Central memory CD8-positive, alpha-beta T cell (primary cell): ENCODE results near the gene CD320.
A peak's percentile ranks its signal among the peaks of the same experiment; 100 is the strongest.

Experiments
- ATAC-seq: fragments of 150-1000 bp; cut with Tn5 transposase; replicated peaks from 2 replicates; pipeline ENCODE4 v1.10.0; 2022; ENCODE audit warnings: mild to moderate bottlenecking, moderate FRiP score, moderate number of reproducible peaks; ENCODE audit not compliant: poor library complexity, severe bottlenecking; ENCODE audit errors: extremely low read depth
- DNase-seq, 2 donors: peaks; one replicate each; pipeline ENCODE4 v3.0.0; 2021; ENCODE audit warnings: low spot score in 2 of 2
- H3K27ac Mint-ChIP-seq: one replicate; pipeline ENCODE4 v1.8.0; 2022; ENCODE audit warnings: low read depth, mild to moderate bottlenecking, moderate library complexity, mixed read lengths
- H3K27me3 Mint-ChIP-seq: one replicate; pipeline ENCODE4 v1.8.0; 2022; ENCODE audit warnings: mixed read lengths
- H3K36me3 Mint-ChIP-seq: one replicate; pipeline ENCODE4 v1.8.0; 2022; ENCODE audit warnings: mild to moderate bottlenecking, moderate library complexity, mixed read lengths; ENCODE audit not compliant: insufficient read depth
- H3K4me1 Mint-ChIP-seq: one replicate; pipeline ENCODE4 v1.8.0; 2022; ENCODE audit warnings: mixed read lengths
- H3K4me3 Mint-ChIP-seq: one replicate; pipeline ENCODE4 v1.8.0; 2022; ENCODE audit warnings: mild to moderate bottlenecking, moderate library complexity, mixed read lengths
- H3K9me3 Mint-ChIP-seq: one replicate; pipeline ENCODE4 v1.8.0; 2022; ENCODE audit warnings: mixed read lengths

Gene CD320

DNA sequence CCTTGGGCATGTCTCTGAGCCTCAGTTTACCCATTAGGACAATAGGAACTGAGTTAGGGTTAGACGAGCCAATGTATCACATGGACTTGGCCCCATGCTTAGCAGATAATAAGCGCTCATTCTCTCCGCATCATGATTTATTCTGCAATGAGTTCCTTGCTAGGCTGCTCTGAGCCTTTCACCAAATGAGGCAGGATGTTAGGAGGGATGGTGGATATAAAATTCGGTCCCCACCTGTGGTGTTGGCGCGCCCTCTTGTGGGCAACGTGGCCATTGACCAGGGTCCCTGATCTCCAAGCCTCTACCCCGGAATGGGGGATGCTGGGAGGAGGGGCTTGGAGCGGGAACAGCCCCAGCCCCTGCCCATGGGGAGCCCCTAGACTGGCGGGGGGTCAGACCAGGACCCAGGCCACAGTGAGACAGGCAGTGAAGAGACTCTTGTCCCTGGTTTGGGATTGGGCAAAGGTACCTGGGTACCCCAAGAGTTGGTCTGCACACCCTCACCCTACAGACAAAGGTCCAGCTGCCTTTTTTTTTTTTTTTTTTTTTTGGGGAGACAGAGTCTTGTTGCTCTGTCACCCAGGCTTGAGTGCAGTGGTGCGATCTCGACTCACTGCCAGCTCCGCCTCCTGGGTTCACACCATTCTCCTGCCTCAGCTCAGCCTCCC lies 55.1 kb downstream of the CD320 start:
- peaks cover 12% of the 10 kb centered on the region for H3K36me3 Mint-ChIP-seq
- peak; percentile 72 to 83 for DNase-seq

More for the DNA sequence above, 55.1 kb downstream of the CD320 start:
- ATAC-seq, result peak; percentile 70
- H3K4me1 Mint-ChIP-seq, result peaks cover 15% of the 10 kb centered on the region
- H3K27ac Mint-ChIP-seq, result no peak overlapping the region
- no peak overlapping the region for H3K4me3 Mint-ChIP-seq
- H3K9me3 Mint-ChIP-seq, result no peaks in the 10 kb centered on the region
- no peaks in the 10 kb centered on the region for H3K27me3 Mint-ChIP-seq
